OCI-LY1 (cell line): ENCODE data around the gene TMEM72.

Experiments used
- H2AFZ ChIP-seq: fragments of 200-600 bp; sonication (generic), shearing (Covaris generic); 2 replicates; pipeline ENCODE4 v1.6.0; 2014; ENCODE audit warnings: antibody characterized with exemption, mild to moderate bottlenecking, low read length
- H3F3A ChIP-seq: fragments of 200-600 bp; sonication (generic), shearing (Covaris generic); 2 replicates; pipeline ENCODE4 v1.6.0; 2014; ENCODE audit warnings: mild to moderate bottlenecking, antibody characterized with exemption, low read length, moderate library complexity; ENCODE audit not compliant: insufficient read depth
- H3K27ac ChIP-seq: fragments of 200-600 bp; sonication (generic); 2 replicates; pipeline ENCODE4 v1.5.1; 2014; ENCODE audit warnings: low read length, mixed run types, mild to moderate bottlenecking, low read depth; ENCODE audit not compliant: poor library complexity, severe bottlenecking
- H3K27me3 ChIP-seq: fragments of 200-600 bp; sonication (generic); 2 replicates; pipeline ENCODE4 v1.6.0; 2014; ENCODE audit warnings: antibody characterized with exemption, mild to moderate bottlenecking, low read length, moderate library complexity; ENCODE audit not compliant: insufficient read depth
- H3K36me3 ChIP-seq: fragments of 200-600 bp; sonication (generic); 2 replicates; pipeline ENCODE4 v1.6.1; 2014; ENCODE audit warnings: mild to moderate bottlenecking, antibody characterized with exemption, low read length, moderate library complexity, mixed read lengths; ENCODE audit not compliant: insufficient read depth
- H3K4me1 ChIP-seq: fragments of 200-600 bp; sonication (generic); 2 replicates; pipeline ENCODE4 v1.5.1; 2014; ENCODE audit warnings: mild to moderate bottlenecking, low read length, moderate library complexity; ENCODE audit not compliant: insufficient read depth, severe bottlenecking
- H3K4me2 ChIP-seq: fragments of 200-600 bp; sonication (generic), shearing (Covaris generic); 2 replicates; pipeline ENCODE4 v1.6.1; 2014; ENCODE audit warnings: low read length
- H3K4me3 ChIP-seq: fragments of 200-600 bp; sonication (generic); 2 replicates; pipeline ENCODE4 v1.5.1; 2014; ENCODE audit warnings: low read length, low read depth, mild to moderate bottlenecking, mixed read lengths; ENCODE audit not compliant: poor library complexity, severe bottlenecking
- H3K79me2 ChIP-seq: fragments of 200-600 bp; shearing (Covaris generic); 2 replicates; pipeline ENCODE4 v1.6.1; 2016; ENCODE audit warnings: mixed run types, low read length, mixed read lengths; ENCODE audit not compliant: insufficient read depth
- H3K9ac ChIP-seq: fragments of 200-600 bp; sonication (generic), shearing (Covaris generic); 2 replicates; pipeline ENCODE4 v1.6.1; 2014; ENCODE audit warnings: mild to moderate bottlenecking, low read length, mixed read lengths
- H3K9me2 ChIP-seq: fragments of 200-600 bp; sonication (generic), shearing (Covaris generic); 2 replicates; pipeline ENCODE4 v1.6.1; 2014; ENCODE audit warnings: low read depth, mild to moderate bottlenecking, low read length, mixed read lengths
- H3K9me3 ChIP-seq: fragments of 200-600 bp; shearing (Covaris generic); 2 replicates; pipeline ENCODE4 v1.6.1; 2014; ENCODE audit warnings: low read length, mixed read lengths
- H4K20me1 ChIP-seq: fragments of 200-600 bp; sonication (generic), shearing (Covaris generic); 2 replicates; pipeline ENCODE4 v1.6.0; 2016; ENCODE audit warnings: mild to moderate bottlenecking, low read length; ENCODE audit not compliant: insufficient read depth
- EZH2 ChIP-seq: fragments of 200-600 bp; sonication (generic), shearing (Covaris generic); IDR thresholded peaks from 2 replicates; pipeline ENCODE4 v1.8.0; 2017; ENCODE audit warnings: borderline replicate concordance, mixed run types, mild to moderate bottlenecking, antibody characterized with exemption, low read length, moderate library complexity, mixed read lengths
- TF ChIP-seq, protein P1 (sequence below): fragments of 200-600 bp; sonication (generic), shearing (Covaris generic); IDR thresholded peaks from 2 replicates; pipeline ENCODE4 v1.5.1; 2017; ENCODE audit warnings: mild to moderate bottlenecking, antibody characterized with exemption, low read length, moderate library complexity, mixed read lengths

Gene TMEM72

DNA sequence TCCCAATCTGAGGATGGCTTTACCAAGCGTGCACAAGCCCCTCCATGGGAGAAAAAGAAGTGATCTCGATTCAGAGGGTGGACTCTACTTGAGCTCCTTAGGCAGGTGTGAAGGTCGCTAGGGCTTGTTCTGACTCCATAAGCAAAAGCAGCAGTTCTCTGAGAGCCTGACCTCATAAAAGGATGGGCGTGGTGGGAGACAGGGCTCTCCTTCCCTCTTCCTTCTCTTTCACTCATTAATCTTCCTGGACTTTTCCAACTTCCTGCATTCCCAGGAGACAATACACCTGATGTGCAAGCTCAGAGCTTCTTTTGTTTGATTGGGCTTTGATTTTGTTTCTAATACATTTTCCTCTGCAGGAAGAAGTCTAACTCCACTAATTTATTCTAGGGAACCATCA, 22.3 kb upstream of the TMEM72 start:
- Histone ChIP-seq H3K27me3 (no peaks in the 10 kb centered on the region), H3F3A (no peaks in the 10 kb centered on the region), H3K4me2 (no peak overlapping the region), H3K79me2 (no peaks in the 10 kb centered on the region), H2AFZ (no peak overlapping the region), H4K20me1 (no peaks in the 10 kb centered on the region), H3K9ac (no peak overlapping the region), H3K9me3 (no peaks in the 10 kb centered on the region), H3K4me1 (no peaks in the 10 kb centered on the region), H3K36me3 (no peaks in the 10 kb centered on the region), H3K9me2 (no peaks in the 10 kb centered on the region), H3K4me3 (no peak overlapping the region), H3K27ac (no peak overlapping the region)
- TF ChIP-seq EZH2 = no peak
- TF ChIP-seq, protein P1, sequence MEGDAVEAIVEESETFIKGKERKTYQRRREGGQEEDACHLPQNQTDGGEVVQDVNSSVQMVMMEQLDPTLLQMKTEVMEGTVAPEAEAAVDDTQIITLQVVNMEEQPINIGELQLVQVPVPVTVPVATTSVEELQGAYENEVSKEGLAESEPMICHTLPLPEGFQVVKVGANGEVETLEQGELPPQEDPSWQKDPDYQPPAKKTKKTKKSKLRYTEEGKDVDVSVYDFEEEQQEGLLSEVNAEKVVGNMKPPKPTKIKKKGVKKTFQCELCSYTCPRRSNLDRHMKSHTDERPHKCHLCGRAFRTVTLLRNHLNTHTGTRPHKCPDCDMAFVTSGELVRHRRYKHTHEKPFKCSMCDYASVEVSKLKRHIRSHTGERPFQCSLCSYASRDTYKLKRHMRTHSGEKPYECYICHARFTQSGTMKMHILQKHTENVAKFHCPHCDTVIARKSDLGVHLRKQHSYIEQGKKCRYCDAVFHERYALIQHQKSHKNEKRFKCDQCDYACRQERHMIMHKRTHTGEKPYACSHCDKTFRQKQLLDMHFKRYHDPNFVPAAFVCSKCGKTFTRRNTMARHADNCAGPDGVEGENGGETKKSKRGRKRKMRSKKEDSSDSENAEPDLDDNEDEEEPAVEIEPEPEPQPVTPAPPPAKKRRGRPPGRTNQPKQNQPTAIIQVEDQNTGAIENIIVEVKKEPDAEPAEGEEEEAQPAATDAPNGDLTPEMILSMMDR = no peak

- no peaks in the 10 kb centered on the region for H3K9me2 ChIP-seq
- no peaks in the 10 kb centered on the region for H3K36me3 ChIP-seq
- no peak for TF ChIP-seq EZH2
- TF ChIP-seq, protein P1 = no peak
- H3K4me2 ChIP-seq = no peak overlapping the region
- H3K4me1 ChIP-seq = no peaks in the 10 kb centered on the region
- H3F3A ChIP-seq = no peaks in the 10 kb centered on the region
- no peak overlapping the region for H3K27ac ChIP-seq
- H3K79me2 ChIP-seq = no peaks in the 10 kb centered on the region
- H2AFZ ChIP-seq = no peak overlapping the region
- H3K9me3 ChIP-seq = no peaks in the 10 kb centered on the region
- no peak overlapping the region for H3K9ac ChIP-seq
- no peak overlapping the region for H3K4me3 ChIP-seq
- no peaks in the 10 kb centered on the region for H4K20me1 ChIP-seq
- no peaks in the 10 kb centered on the region for H3K27me3 ChIP-seq
Measured at GRCh38 chr10:44889834-44890233, 21.3 kb upstream of the TMEM72 start.

GRCh38 chr10:44890696-44891563, 20.2 kb upstream of the TMEM72 start:
- Histone ChIP-seq H3K4me2 (no peak overlapping the region), H3K79me2 (no peaks in the 10 kb centered on the region), H4K20me1 (no peaks in the 10 kb centered on the region), H2AFZ (no peak overlapping the region), H3K4me1 (no peaks in the 10 kb centered on the region), H3F3A (no peaks in the 10 kb centered on the region), H3K9me3 (no peaks in the 10 kb centered on the region), H3K9me2 (no peaks in the 10 kb centered on the region), H3K9ac (no peak overlapping the region), H3K36me3 (no peaks in the 10 kb centered on the region), H3K4me3 (no peak overlapping the region), H3K27me3 (no peaks in the 10 kb centered on the region), H3K27ac (no peak overlapping the region)
- TF ChIP-seq, protein P1 = no peak
- no peak for TF ChIP-seq EZH2
